ENCODE measurements around the gene BORA.
A peak's percentile ranks its signal among the peaks of the same experiment; 100 is the strongest.

The BORA gene

DNA sequence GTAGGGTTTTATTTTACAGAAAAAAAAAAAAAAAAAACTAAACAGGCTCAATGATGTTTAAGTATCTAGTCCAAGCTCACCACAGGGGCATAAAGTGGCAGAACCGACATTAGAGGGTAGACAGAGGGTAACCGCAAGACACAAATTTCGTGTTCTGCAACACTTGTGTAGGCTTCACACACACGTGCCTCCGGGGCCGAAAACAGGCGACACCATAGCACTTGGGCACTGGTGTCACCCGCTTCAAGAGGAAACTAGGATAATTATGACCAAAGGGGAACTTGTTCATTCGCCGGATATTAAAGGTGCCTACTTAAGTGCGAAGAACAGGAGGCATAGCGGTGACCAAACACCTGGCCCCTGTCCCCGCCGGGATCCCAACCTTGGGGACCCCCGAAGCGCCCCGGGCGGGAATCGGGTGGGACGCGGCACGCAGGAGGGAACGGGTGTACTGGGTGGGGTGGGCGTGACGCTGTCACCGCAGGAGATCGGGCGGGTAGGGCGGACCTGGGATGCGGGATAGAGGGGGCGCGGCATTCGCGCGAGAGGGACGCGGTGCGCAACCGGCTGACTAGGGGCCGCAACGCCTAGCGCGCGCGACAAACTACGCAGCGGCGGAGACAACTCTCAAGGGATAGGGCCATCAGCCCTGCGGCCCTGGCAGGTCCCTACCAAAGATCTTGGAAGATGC, 852 bp upstream of the BORA start:
- TF ChIP-seq, protein P1, sequence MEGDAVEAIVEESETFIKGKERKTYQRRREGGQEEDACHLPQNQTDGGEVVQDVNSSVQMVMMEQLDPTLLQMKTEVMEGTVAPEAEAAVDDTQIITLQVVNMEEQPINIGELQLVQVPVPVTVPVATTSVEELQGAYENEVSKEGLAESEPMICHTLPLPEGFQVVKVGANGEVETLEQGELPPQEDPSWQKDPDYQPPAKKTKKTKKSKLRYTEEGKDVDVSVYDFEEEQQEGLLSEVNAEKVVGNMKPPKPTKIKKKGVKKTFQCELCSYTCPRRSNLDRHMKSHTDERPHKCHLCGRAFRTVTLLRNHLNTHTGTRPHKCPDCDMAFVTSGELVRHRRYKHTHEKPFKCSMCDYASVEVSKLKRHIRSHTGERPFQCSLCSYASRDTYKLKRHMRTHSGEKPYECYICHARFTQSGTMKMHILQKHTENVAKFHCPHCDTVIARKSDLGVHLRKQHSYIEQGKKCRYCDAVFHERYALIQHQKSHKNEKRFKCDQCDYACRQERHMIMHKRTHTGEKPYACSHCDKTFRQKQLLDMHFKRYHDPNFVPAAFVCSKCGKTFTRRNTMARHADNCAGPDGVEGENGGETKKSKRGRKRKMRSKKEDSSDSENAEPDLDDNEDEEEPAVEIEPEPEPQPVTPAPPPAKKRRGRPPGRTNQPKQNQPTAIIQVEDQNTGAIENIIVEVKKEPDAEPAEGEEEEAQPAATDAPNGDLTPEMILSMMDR (IDR thresholded peaks at IDR 0.05; ENCODE audit: borderline replicate concordance, insufficient read depth, low read depth, low read length) = no peak

DNA sequence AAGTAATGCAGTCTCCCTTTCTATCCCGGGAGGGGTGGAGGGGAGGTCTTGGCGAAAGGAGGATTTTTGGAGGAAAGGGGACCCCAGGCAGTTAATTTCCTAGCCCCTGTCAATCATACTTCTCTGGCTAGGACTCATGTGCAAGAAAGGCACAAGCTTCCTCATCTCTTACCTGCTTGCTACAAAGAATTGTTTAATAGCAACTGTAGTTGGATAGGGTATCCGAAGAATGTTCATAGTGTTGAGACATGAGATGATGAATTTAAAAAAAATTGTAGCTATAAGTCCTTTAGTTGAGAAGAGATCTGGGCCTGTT, 525 bp downstream of the BORA start:
- TF ChIP-seq, protein P1 (IDR thresholded peaks at IDR 0.05; ENCODE audit: borderline replicate concordance, insufficient read depth, low read depth, low read length) = no peak
- H3K4me3 ChIP-seq (ENCODE audit: low read depth, low read length) = peak overlapping the region; percentile 94

More for the DNA sequence above, 852 bp upstream of the BORA start:
- H3K4me3 ChIP-seq (ENCODE audit: low read depth, low read length) = peak overlapping the region; percentile 94

DNA sequence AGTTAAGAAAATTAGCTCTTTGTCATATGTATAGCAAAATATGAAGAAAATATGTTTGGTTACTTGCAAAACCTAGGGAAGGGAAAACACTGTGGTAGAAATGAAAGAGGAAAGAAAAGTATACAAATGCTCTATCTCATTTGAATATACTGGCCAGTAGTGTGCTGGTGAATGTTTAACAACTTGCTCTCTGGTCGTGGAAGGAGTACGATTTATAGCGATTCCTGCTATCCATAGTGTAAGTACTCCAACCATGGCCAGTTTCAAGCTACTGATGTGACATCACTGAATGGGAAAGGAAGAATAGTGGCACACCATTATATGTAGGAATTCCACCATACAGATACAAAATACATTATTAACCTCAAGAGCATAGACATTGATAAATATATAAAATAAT, 9.3 kb downstream of the BORA start:
- TF ChIP-seq, protein P1 (IDR thresholded peaks at IDR 0.05; ENCODE audit: borderline replicate concordance, insufficient read depth, low read depth, low read length) = no peak
- no peak overlapping the region for H3K4me3 ChIP-seq (ENCODE audit: low read depth, low read length)

DNA sequence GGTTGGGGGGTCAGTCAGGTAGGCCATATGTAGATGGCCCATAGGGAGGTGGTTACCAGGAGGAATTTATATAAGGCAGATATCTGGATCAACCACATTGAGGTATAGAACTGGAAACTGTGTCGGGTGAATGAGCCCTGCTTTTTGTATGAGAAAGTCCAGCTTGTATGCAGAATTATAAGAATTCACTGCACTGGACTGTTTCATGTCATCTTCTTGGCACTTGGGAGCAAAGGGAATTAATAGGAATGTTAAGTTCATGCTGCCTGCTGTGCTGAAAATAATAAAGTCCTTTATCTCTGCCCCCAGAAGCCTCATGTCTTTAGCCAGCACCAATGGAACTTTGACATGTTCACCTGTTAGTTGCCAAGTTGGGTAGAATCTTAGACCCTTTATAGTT, 12.3 kb downstream of the BORA start:
- H3K4me3 ChIP-seq (ENCODE audit: low read depth, low read length) = no peak overlapping the region
- TF ChIP-seq, protein P1 (IDR thresholded peaks at IDR 0.05; ENCODE audit: borderline replicate concordance, insufficient read depth, low read depth, low read length) = no peak

DNA sequence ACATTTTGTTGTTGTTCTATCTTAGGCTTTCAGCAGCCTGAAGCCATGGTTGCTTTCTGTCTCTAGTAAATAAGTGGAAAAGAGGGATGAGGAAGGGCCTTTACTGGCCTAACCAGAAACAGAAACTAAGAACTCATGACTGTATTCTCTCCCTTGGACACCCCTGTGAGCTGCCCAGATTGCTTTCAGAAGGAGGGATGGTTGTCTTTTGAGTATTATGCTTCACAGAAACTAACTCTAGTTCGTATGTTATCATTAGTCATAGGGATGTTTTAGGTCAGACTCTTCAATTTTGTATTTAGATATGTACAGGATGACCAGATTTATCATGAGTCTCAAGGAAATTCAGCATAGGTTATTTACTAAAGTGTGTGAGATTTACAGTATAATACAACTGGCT, 17.5 kb downstream of the BORA start:
- TF ChIP-seq, protein P1 (IDR thresholded peaks at IDR 0.05; ENCODE audit: borderline replicate concordance, insufficient read depth, low read depth, low read length) = no peak
- no peak overlapping the region for H3K4me3 ChIP-seq (ENCODE audit: low read depth, low read length)

DNA sequence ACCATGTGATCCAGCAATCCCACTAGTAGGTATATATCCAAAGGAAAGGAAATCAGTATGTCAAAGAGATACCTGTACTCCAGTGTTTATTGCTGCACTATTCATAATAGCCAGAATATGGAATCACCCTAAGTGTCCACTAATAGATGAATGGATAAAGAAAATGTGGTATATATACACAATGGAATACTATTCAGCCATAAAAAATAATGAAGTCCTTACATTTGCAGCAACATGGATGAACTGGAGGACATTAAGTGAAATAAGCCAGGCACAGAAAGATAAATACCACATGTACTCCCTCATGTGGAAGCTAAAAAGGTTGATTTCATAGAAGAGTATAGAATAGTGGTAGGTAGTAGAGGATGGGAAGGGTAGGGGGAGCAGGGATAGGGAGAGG, 23.5 kb downstream of the BORA start:
- no peak overlapping the region for H3K4me3 ChIP-seq (ENCODE audit: low read depth, low read length)
- TF ChIP-seq, protein P1 (IDR thresholded peaks at IDR 0.05; ENCODE audit: borderline replicate concordance, insufficient read depth, low read depth, low read length) = no peak

DNA sequence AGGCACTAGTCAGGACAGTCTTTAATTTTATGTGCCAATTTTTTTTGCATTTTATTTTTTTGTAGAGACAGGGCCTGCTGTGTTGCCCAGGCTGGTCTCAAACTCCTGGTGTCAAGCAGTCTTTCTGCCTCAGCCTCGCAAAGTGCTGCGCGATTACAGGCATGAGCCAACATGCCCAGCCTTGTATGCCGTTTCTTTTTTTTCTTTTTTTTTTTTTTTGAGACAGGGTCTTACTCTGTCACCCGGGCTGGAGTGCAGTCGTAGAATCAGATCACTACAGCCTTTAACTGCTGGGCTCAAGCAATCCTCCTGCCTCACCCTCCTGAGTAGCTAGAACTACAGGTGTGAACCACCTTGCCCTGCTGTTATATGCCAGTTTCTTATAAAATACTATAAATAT, 26.4 kb downstream of the BORA start:
- TF ChIP-seq, protein P1 (IDR thresholded peaks at IDR 0.05; ENCODE audit: borderline replicate concordance, insufficient read depth, low read depth, low read length) = no peak
- H3K4me3 ChIP-seq (ENCODE audit: low read depth, low read length) = no peak overlapping the region
